Measurements from ENCODE around the gene HSPA14. TPM values are rescaled to one million over a fixed set of nuclear protein-coding genes. Genes with fewer than 3 reads are reported as not detected.
"Not testable (repeated sequence)": the region's sequence is repeated elsewhere in the genome, so short reads cannot be mapped to it uniquely, and the experiment has no call there.

The HSPA14 gene
- polyA plus RNA-seq, 4 donors = 15.9 to 19.9 (median 17.7) TPM

GRCh38 chr10:14812271-14812670, 25.8 kb upstream of the HSPA14 start:
- DNase-seq (no peak), FAIRE-seq (no peak)
- no peaks in the 10 kb centered on the region for H3K4me1 ChIP-seq (ENCODE audit: control insufficient read depth in 3 of 3, insufficient read depth in 2 of 3, low read depth in 1 of 3, low read length in 2 of 3)
- no peak overlapping the region for H3K27ac ChIP-seq (ENCODE audit: low read depth in 1 of 3, low read length in 2 of 3)
- no peaks in the 10 kb centered on the region for H3K36me3 ChIP-seq (ENCODE audit: control insufficient read depth in 3 of 3, insufficient read depth in 2 of 3, low read depth in 1 of 3, low read length in 3 of 3)
- no peaks in the 10 kb centered on the region for H3K9me3 ChIP-seq (ENCODE audit: control insufficient read depth in 2 of 2, insufficient read depth in 1 of 2, low read depth in 1 of 2, low read length in 1 of 2)
- no peak overlapping the region for H3K4me3 ChIP-seq (ENCODE audit: low read depth in 1 of 3, low read length in 3 of 3)
- WGBS, 3 donors = 86 to 90% (median 88%) methylated on average over 3 of the region's 3 CpGs
- no peaks in the 10 kb centered on the region for H3K27me3 ChIP-seq (ENCODE audit: control insufficient read depth in 3 of 3, insufficient read depth in 3 of 3, low read length in 3 of 3)

- Histone ChIP-seq H3K27ac (ENCODE audit: low read depth in 1 of 3, low read length in 2 of 3) (no peak overlapping the region), H3K4me3 (ENCODE audit: low read depth in 1 of 3, low read length in 3 of 3) (no peak overlapping the region)
- FAIRE-seq = no peak
Measured at GRCh38 chr10:14815681-14816080, 22.4 kb upstream of the HSPA14 start.

GRCh38 chr10:14816717-14817116, 21.4 kb upstream of the HSPA14 start:
- H3K9me3 ChIP-seq (ENCODE audit: control insufficient read depth in 2 of 2, insufficient read depth in 1 of 2, low read depth in 1 of 2, low read length in 1 of 2); H3K27ac ChIP-seq (ENCODE audit: low read depth in 1 of 3, low read length in 2 of 3); FAIRE-seq; H3K4me1 ChIP-seq (ENCODE audit: control insufficient read depth in 3 of 3, insufficient read depth in 2 of 3, low read depth in 1 of 3, low read length in 2 of 3); DNase-seq; H3K36me3 ChIP-seq (ENCODE audit: control insufficient read depth in 3 of 3, insufficient read depth in 2 of 3, low read depth in 1 of 3, low read length in 3 of 3); H3K4me3 ChIP-seq (ENCODE audit: low read depth in 1 of 3, low read length in 3 of 3); H3K27me3 ChIP-seq (ENCODE audit: control insufficient read depth in 3 of 3, insufficient read depth in 3 of 3, low read length in 3 of 3): not testable (repeated sequence)
- 97 to 99% (median 99%) methylated on average over 4 to 7 of the region's 7 CpGs for whole genome bisulfite sequencing, 3 donors

More at GRCh38 chr10:14815681-14816080, 22.4 kb upstream of the HSPA14 start:
- no peaks in the 10 kb centered on the region for H3K4me1 ChIP-seq (ENCODE audit: control insufficient read depth in 3 of 3, insufficient read depth in 2 of 3, low read depth in 1 of 3, low read length in 2 of 3)
- H3K36me3 ChIP-seq (ENCODE audit: control insufficient read depth in 3 of 3, insufficient read depth in 2 of 3, low read depth in 1 of 3, low read length in 3 of 3) = no peaks in the 10 kb centered on the region
- no peak for DNase-seq
- H3K27me3 ChIP-seq (ENCODE audit: control insufficient read depth in 3 of 3, insufficient read depth in 3 of 3, low read length in 3 of 3) = no peaks in the 10 kb centered on the region
- no peaks in the 10 kb centered on the region for H3K9me3 ChIP-seq (ENCODE audit: control insufficient read depth in 2 of 2, insufficient read depth in 1 of 2, low read depth in 1 of 2, low read length in 1 of 2)
- WGBS, 3 donors = 88 to 93% (median 90%) methylated on average over 6 of the region's 6 CpGs

- H3K27me3 ChIP-seq (ENCODE audit: control insufficient read depth in 3 of 3, insufficient read depth in 3 of 3, low read length in 3 of 3) = no peaks in the 10 kb centered on the region
- no peaks in the 10 kb centered on the region for H3K9me3 ChIP-seq (ENCODE audit: control insufficient read depth in 2 of 2, insufficient read depth in 1 of 2, low read depth in 1 of 2, low read length in 1 of 2)
- DNase-seq (peak in 1 of 2 donors; percentile 6), FAIRE-seq (no peak)
- no peak overlapping the region for H3K4me3 ChIP-seq (ENCODE audit: low read depth in 1 of 3, low read length in 3 of 3)
- peaks cover 0 to 7% (median 3%) of the 10 kb centered on the region in 3 donors for H3K4me1 ChIP-seq (ENCODE audit: control insufficient read depth in 3 of 3, insufficient read depth in 2 of 3, low read depth in 1 of 3, low read length in 2 of 3)
- no peak overlapping the region for H3K27ac ChIP-seq (ENCODE audit: low read depth in 1 of 3, low read length in 2 of 3)
- 93 to 95% (median 94%) methylated on average over 10 of the region's 10 CpGs for WGBS, 3 donors
- H3K36me3 ChIP-seq (ENCODE audit: control insufficient read depth in 3 of 3, insufficient read depth in 2 of 3, low read depth in 1 of 3, low read length in 3 of 3) = no peaks in the 10 kb centered on the region
Measured at GRCh38 chr10:14820010-14820774, 17.9 kb upstream of the HSPA14 start.

- FAIRE-seq = no peak
- no peak for DNase-seq
- Histone ChIP-seq H3K4me3 (ENCODE audit: low read depth in 1 of 3, low read length in 3 of 3) (no peak overlapping the region), H3K4me1 (ENCODE audit: control insufficient read depth in 3 of 3, insufficient read depth in 2 of 3, low read depth in 1 of 3, low read length in 2 of 3) (peaks cover 0 to 7% (median 3%) of the 10 kb centered on the region in 3 donors), H3K9me3 (ENCODE audit: control insufficient read depth in 2 of 2, insufficient read depth in 1 of 2, low read depth in 1 of 2, low read length in 1 of 2) (no peaks in the 10 kb centered on the region), H3K27ac (ENCODE audit: low read depth in 1 of 3, low read length in 2 of 3) (no peak overlapping the region), H3K27me3 (ENCODE audit: control insufficient read depth in 3 of 3, insufficient read depth in 3 of 3, low read length in 3 of 3) (no peaks in the 10 kb centered on the region), H3K36me3 (ENCODE audit: control insufficient read depth in 3 of 3, insufficient read depth in 2 of 3, low read depth in 1 of 3, low read length in 3 of 3) (no peaks in the 10 kb centered on the region)
- WGBS, 3 donors = 91 to 95% (median 94%) methylated on average over 5 of the region's 5 CpGs
Measured at GRCh38 chr10:14820775-14821154, 17.3 kb upstream of the HSPA14 start.

GRCh38 chr10:14821635-14822375, 16.3 kb upstream of the HSPA14 start:
- no peak for FAIRE-seq
- no peaks in the 10 kb centered on the region for H3K9me3 ChIP-seq (ENCODE audit: control insufficient read depth in 2 of 2, insufficient read depth in 1 of 2, low read depth in 1 of 2, low read length in 1 of 2)
- WGBS, 3 donors = 60 to 76% (median 64%) methylated on average over 6 of the region's 6 CpGs

GRCh38 chr10:14822879-14823755, 15.0 kb upstream of the HSPA14 start:
- FAIRE-seq (peak; percentile 53), DNase-seq (peak; percentile 15 to 28)
- H3K36me3 ChIP-seq (ENCODE audit: control insufficient read depth in 3 of 3, insufficient read depth in 2 of 3, low read depth in 1 of 3, low read length in 3 of 3) = no peaks in the 10 kb centered on the region
- 28 to 36% (median 33%) methylated on average over 3 of the region's 3 CpGs for WGBS, 3 donors
- H3K4me1 ChIP-seq (ENCODE audit: control insufficient read depth in 3 of 3, insufficient read depth in 2 of 3, low read depth in 1 of 3, low read length in 2 of 3) = peaks cover 0 to 7% (median 3%) of the 10 kb centered on the region in 3 donors
- H3K9me3 ChIP-seq (ENCODE audit: control insufficient read depth in 2 of 2, insufficient read depth in 1 of 2, low read depth in 1 of 2, low read length in 1 of 2) = no peaks in the 10 kb centered on the region
- no peak overlapping the region for H3K4me3 ChIP-seq (ENCODE audit: low read depth in 1 of 3, low read length in 3 of 3)
- H3K27me3 ChIP-seq (ENCODE audit: control insufficient read depth in 3 of 3, insufficient read depth in 3 of 3, low read length in 3 of 3) = no peaks in the 10 kb centered on the region
- no peak overlapping the region for H3K27ac ChIP-seq (ENCODE audit: low read depth in 1 of 3, low read length in 2 of 3)

More at GRCh38 chr10:14821635-14822375, 16.3 kb upstream of the HSPA14 start:
- H3K27me3 ChIP-seq (ENCODE audit: control insufficient read depth in 3 of 3, insufficient read depth in 3 of 3, low read length in 3 of 3) = no peaks in the 10 kb centered on the region
- DNase-seq = no peak
- H3K4me1 ChIP-seq (ENCODE audit: control insufficient read depth in 3 of 3, insufficient read depth in 2 of 3, low read depth in 1 of 3, low read length in 2 of 3) = peaks cover 0 to 7% (median 3%) of the 10 kb centered on the region in 3 donors
- no peak overlapping the region for H3K27ac ChIP-seq (ENCODE audit: low read depth in 1 of 3, low read length in 2 of 3)
- no peaks in the 10 kb centered on the region for H3K36me3 ChIP-seq (ENCODE audit: control insufficient read depth in 3 of 3, insufficient read depth in 2 of 3, low read depth in 1 of 3, low read length in 3 of 3)
- H3K4me3 ChIP-seq (ENCODE audit: low read depth in 1 of 3, low read length in 3 of 3) = no peak overlapping the region

- Histone ChIP-seq H3K36me3 (ENCODE audit: control insufficient read depth in 3 of 3, insufficient read depth in 2 of 3, low read depth in 1 of 3, low read length in 3 of 3) (no peaks in the 10 kb centered on the region), H3K4me3 (ENCODE audit: low read depth in 1 of 3, low read length in 3 of 3) (no peak overlapping the region), H3K9me3 (ENCODE audit: control insufficient read depth in 2 of 2, insufficient read depth in 1 of 2, low read depth in 1 of 2, low read length in 1 of 2) (no peaks in the 10 kb centered on the region), H3K27me3 (ENCODE audit: control insufficient read depth in 3 of 3, insufficient read depth in 3 of 3, low read length in 3 of 3) (no peaks in the 10 kb centered on the region), H3K4me1 (ENCODE audit: control insufficient read depth in 3 of 3, insufficient read depth in 2 of 3, low read depth in 1 of 3, low read length in 2 of 3) (peaks cover 0 to 7% (median 3%) of the 10 kb centered on the region in 3 donors), H3K27ac (ENCODE audit: low read depth in 1 of 3, low read length in 2 of 3) (no peak overlapping the region)
- DNase-seq = no peak
- no peak for FAIRE-seq
- 91 to 95% (median 93%) methylated on average over 3 of the region's 3 CpGs for WGBS, 3 donors
Measured at GRCh38 chr10:14823966-14824365, 14.1 kb upstream of the HSPA14 start.

All from small intestine (tissue), 7 donors.